ENCODE results near the gene COPB2. TPM values are rescaled to one million over a fixed set of nuclear protein-coding genes. Genes with fewer than 3 reads are reported as not detected.

COPB2 gene
- total RNA-seq, 1 donor from 2014 or later, result 171 TPM

DNA sequence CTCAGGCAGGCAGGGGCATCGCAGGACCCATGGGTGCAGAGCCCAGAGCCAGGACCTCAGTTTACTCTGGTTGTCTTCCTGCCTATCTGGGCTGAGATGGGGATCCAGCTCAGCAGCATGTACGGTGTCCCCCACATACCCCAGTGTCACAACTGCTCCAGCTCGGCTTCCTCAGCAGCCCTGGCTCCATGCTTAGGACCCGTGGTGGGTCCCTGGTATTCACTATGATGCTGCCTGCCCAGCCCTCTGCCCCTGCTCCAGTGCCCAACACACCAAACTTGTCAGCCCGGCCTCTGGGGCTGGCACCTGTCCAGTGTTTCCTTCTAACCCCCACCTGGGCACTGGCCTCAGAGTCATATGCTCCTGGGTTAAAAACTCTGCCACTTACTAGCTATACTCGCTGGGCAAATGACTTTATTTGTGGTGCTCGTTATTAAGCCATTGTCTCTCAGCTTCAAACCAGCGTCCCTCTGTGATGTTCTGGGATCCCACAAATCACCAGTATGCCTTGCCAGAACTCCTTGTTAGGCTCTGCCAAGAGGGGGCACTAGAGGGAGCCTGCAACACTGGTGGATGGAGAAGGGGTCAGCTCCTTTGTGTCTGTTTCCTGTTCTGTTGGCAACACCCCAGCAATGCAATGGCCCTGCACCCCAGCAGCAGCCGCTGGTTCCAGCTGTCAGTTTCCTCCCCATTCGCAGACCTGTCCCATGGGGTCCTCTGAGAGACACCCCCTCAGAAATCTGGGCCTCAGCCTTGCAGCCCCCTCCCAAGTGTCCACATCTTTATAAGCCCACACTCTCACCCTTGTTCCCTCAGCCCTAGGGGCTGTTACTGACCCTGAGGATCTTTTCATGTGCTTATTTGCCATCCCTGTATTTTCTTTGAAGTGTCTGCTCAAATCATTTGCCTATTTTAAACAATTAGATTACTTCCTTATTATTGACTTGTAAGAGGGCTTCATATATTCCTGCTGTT lies 69.7 kb downstream of the COPB2 start:
- H3K27me3 ChIP-seq (ENCODE audit: control insufficient read depth, insufficient read depth, low read length), result no peaks in the 10 kb centered on the region
- H3K36me3 ChIP-seq (ENCODE audit: control insufficient read depth, insufficient read depth, low read length), result no peaks in the 10 kb centered on the region
- no peak overlapping the region for H3K4me3 ChIP-seq (ENCODE audit: low read depth, low read length)
- DNase-seq (ENCODE audit: low read depth) (no peak), FAIRE-seq (no peak)
- TF ChIP-seq, protein P1, sequence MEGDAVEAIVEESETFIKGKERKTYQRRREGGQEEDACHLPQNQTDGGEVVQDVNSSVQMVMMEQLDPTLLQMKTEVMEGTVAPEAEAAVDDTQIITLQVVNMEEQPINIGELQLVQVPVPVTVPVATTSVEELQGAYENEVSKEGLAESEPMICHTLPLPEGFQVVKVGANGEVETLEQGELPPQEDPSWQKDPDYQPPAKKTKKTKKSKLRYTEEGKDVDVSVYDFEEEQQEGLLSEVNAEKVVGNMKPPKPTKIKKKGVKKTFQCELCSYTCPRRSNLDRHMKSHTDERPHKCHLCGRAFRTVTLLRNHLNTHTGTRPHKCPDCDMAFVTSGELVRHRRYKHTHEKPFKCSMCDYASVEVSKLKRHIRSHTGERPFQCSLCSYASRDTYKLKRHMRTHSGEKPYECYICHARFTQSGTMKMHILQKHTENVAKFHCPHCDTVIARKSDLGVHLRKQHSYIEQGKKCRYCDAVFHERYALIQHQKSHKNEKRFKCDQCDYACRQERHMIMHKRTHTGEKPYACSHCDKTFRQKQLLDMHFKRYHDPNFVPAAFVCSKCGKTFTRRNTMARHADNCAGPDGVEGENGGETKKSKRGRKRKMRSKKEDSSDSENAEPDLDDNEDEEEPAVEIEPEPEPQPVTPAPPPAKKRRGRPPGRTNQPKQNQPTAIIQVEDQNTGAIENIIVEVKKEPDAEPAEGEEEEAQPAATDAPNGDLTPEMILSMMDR (IDR thresholded peaks at IDR 0.05; ENCODE audit: insufficient read depth, low read length, severe bottlenecking), result peak; percentile 44

DNA sequence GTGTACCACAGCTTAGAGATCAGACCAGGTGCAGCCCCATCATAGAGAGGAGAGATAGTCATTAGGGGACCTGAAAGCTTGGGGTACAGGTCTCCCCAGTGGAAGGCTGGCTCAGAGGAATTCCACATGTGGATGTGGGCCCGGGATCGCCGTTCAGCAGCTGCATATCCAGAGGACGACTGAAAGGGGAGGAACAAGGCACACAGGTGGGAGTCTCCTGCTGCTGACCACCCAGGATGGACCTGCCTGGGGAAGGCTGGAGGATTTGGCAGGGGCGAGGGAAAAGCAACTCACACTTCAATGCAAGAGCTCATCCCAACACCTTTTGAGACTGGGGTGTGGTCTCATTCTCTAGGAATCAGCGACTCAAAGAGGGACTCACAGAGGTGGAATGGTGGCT lies 70.6 kb downstream of the COPB2 start:
- H3K4me3 ChIP-seq (ENCODE audit: low read depth, low read length), result no peak overlapping the region
- TF ChIP-seq, protein P1 (IDR thresholded peaks at IDR 0.05; ENCODE audit: insufficient read depth, low read length, severe bottlenecking), result no peak
- H3K36me3 ChIP-seq (ENCODE audit: control insufficient read depth, insufficient read depth, low read length), result no peaks in the 10 kb centered on the region
- no peak for FAIRE-seq
- no peak for DNase-seq (ENCODE audit: low read depth)
- H3K27me3 ChIP-seq (ENCODE audit: control insufficient read depth, insufficient read depth, low read length), result no peaks in the 10 kb centered on the region

DNA sequence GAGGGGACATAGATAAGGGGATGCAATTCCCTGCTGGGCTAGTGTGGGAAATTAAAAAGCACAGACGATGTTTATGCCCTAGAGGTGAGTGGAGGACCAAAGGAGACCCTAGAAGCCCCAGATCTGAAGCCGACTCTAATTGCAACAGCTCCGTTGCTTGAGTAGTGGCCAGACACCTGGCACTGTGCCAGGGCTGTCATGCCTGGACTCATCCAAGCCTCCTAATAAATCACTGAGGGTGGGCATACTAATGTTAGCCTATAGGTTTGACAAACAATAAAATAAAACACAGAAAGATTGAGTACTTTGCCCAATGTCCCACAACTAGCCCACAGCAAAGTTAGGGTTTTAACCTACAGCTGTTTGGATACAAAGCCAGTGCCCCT lies 71.0 kb downstream of the COPB2 start:
- DNase-seq (ENCODE audit: low read depth) (peak; percentile 55), FAIRE-seq (no peak)

DNA sequence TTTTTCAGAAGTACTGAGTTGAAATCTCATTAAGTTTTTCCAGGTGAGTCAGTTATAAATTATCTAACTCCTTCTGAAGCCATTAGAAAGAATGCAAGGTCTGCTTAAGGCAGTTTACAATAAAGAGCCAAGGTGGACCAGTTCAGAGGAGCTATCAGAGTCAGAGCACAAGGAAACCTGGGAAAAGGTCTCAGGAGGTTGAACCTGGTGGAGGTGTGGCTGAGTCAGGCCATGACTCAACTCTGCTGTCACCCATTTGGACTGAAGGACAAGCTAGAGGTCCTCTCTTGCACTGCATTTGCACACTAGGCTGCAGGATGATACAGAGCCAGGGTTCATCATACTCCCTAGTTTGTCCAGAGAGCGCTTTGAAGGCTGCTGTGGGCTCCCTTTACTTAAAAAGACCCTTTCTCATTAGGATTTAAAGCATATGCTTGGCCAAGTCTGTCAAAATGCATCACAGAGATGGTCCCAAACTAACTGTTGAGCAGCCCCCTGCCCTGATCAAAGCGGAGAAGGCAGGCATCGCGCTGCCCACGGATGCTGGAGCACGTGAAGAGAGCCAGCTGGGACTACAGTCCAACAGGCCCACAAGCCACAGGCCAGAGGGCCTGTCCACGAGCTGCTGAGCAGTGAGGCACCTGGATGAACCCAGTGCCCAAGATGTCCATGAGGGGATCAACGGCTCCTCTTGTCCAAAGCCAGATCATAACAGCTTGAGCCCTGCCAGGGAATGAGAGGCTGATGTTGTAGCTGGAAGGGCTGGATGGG lies 71.6 kb downstream of the COPB2 start:
- Histone ChIP-seq H3K36me3 (ENCODE audit: control insufficient read depth, insufficient read depth, low read length) (no peaks in the 10 kb centered on the region), H3K4me3 (ENCODE audit: low read depth, low read length) (no peak overlapping the region), H3K27me3 (ENCODE audit: control insufficient read depth, insufficient read depth, low read length) (no peaks in the 10 kb centered on the region)
- TF ChIP-seq, protein P1 (IDR thresholded peaks at IDR 0.05; ENCODE audit: insufficient read depth, low read length, severe bottlenecking), result no peak
- FAIRE-seq (no peak), DNase-seq (ENCODE audit: low read depth) (peak; percentile 82)

More for the DNA sequence above, 71.0 kb downstream of the COPB2 start:
- Histone ChIP-seq H3K36me3 (ENCODE audit: control insufficient read depth, insufficient read depth, low read length) (no peaks in the 10 kb centered on the region), H3K4me3 (ENCODE audit: low read depth, low read length) (no peak overlapping the region), H3K27me3 (ENCODE audit: control insufficient read depth, insufficient read depth, low read length) (no peaks in the 10 kb centered on the region)
- TF ChIP-seq, protein P1 (IDR thresholded peaks at IDR 0.05; ENCODE audit: insufficient read depth, low read length, severe bottlenecking), result no peak

DNA sequence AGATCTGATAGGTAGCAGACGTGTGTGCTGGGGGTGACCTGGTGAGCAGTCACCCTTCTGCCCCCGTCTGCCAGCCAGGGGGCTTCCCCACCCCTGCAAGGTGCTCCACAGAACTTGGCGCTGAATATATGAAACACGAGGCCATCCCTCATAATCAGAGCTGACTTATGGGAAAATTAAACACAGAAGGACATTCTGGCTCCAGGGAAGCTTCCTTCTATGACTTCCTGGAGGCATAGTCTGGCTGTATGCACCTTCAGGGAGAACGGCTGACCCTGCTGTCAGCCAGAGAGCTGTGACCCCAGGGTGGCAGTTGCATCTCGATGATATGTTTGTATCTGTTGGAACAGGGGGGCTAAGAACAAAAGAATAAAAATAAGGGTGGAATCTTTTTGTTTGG lies 72.2 kb downstream of the COPB2 start:
- Histone ChIP-seq H3K4me3 (ENCODE audit: low read depth, low read length) (no peak overlapping the region), H3K27me3 (ENCODE audit: control insufficient read depth, insufficient read depth, low read length) (no peaks in the 10 kb centered on the region), H3K36me3 (ENCODE audit: control insufficient read depth, insufficient read depth, low read length) (no peaks in the 10 kb centered on the region)
- DNase-seq (ENCODE audit: low read depth) (no peak), FAIRE-seq (no peak)
- TF ChIP-seq, protein P1 (IDR thresholded peaks at IDR 0.05; ENCODE audit: insufficient read depth, low read length, severe bottlenecking), result no peak
